Stimulated activated CD4-positive, alpha-beta T cell treated with anti-CD3 and anti-CD28 coated beads, Interleukin-2, amount 100 ng/mL, for 48 hours (primary cell): ENCODE data around the gene CHIC2.
"Not testable (repeated sequence)": the region's sequence is repeated elsewhere in the genome, so short reads cannot be mapped to it uniquely, and the experiment has no call there.

Source experiments
- DNase-seq, 2 donors: peaks; one replicate each; pipeline ENCODE4 v3.0.0-alpha.2; 2020

CHIC2 gene

DNA sequence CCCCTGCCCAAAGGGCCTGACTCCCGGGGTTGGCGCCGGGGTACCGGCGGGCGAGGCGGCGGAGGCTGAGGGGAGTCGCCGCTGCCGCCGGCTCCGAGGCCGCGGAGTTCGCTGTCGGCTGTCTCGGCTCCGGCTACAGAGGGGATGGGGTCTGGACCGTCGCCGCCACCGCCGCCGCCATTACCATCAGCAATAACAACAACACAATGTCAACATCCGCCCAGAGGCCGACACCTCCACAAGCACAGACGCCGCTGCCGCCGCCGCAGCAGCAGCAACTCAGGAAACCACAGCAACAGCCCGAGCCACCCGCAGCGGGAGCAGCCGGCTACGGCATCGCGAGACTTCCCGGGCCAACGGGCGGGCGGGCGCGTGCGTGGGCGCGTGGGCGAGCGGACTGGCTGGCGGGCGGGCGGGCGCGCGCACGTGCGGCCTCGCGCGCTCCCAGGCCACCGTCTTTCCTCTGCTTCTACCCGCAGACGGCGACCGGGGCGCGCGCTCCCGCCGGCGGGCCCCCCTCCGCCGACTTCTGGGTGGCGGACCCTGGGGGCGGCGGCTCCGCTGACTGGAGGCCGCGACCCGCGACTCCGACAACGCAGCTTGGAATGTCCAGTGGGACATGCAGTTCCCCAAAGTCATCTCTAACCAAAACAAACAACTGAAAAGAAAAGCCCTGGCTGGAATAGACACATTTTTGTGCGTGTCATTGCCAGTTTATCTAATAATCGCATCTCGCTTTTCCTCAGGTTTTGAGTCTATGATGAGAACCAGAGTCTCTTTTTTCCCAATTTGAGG lies at the start of gene CHIC2:
Gene CHIC2 (minus strand): TSS at position 289 of the 795 bp plus-strand sequence. CDS start 305 bp downstream, outside the sequence.
- DNase-seq: peak; percentile 90 to 94

DNA sequence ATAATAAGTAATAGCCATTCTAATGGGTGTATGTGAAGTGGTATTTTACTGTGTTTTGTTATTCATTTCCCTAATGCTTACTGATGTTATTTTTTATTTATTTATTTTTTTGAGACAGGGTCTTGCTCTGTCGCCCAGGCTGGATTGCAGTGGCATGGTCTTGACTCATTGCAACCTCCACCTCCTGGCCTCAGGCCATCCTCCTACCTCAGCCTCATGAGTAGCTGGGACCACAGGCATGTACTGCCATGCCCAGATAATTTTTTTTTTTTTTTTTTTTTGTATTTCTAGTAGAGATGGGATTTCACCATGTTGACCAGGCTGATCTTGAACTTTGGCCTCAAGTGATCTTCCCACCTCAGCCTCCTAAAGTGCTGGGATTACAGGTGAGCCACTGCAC lies 48.8 kb upstream of the CHIC2 start:
- not testable (repeated sequence) for DNase-seq

DNA sequence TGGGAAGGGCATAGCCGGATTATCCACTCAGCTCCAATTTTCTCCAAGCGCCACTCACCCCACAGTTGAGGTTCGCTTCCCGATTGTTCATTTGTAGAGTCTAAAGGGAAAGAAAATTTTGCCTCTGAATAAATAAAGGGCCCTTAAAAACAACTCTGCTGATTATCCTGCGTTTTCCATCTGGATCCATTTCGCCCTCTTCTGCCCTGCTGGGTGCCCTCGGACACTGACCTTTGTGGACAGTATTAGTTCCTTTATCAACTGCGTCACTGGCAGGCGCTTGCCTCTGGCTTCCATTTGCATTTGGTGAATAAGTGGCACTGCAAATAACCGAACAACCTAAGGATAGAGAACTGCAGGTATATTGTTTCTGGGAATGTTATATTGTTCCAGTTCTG lies 45.6 kb upstream of the CHIC2 start:
- no peak for DNase-seq

DNA sequence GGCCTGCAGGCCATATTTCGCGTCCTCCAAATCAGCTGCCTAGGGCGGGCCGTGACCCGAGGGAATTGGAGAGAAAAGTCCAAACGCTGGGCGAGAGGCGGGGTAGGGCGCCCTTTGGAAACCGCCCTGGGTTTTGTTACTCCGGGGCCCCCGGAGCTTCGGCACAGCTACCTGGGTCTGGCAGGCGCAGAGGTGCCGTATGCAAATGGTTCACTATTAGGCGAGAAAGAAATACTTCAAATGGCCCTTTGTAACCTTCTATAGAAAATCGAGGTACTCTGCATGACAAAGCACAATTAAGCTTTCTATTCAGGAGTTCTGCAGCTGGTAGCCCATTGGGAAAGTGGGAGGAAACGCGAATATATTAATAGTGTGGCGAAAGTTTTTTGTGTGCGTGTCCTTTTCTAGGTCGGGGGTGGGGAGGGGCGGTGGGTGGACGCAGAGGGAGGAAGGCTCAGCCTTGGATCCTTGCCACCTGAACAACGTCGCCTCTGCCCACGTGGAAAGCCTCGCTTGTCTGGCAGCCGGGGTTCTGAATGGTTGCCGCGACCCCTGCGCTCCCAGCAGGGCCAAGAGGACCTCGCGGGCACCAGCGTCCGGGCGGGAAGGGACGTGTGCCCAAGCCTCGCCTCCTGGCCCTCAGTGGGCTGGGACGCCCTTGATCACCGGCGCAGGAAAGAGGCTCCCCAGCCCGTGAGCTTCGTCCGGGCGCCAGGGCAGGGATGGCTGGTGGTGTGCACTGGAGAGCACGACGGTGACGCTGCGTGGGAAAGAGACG lies 45.0 kb upstream of the CHIC2 start:
- DNase-seq: no peak

DNA sequence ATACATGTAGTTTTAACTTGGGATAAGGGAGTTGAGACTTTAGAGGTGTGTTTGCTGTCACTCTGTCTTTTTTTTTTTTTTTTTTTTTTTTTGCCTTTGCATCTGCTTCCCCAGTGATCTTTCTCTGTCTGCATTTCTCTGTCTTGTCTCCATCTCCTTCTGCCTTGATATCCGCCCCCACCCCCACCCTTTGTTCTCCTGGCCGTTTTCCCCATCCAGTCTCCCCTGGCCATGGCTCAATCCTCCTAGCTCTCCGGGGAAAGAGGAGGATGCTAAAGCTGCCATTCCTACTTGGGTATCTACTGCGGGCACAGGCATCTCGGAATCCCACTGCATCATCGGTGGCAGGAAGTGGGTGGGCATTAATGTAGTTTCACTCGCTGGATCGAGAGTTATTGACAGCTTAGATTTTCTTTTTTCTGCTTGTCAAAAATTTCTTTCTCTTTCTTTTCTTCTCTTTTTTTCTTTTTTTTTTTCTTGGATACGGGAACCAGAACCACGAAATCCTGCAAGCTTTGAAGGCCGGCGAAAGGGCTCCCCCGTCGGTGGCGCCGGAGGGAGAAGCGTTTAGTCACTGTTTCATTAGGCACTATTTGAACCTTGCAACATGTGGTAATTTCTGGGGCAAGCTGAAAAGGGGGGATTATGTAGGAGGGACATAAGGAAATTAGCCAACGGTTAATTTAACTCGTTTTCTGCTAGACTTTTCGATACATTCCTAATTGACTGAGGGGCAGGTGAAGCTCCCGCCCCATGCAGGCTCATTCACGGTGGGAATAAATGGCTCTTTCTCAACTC lies 43.7 kb upstream of the CHIC2 start:
- no peak for DNase-seq

DNA sequence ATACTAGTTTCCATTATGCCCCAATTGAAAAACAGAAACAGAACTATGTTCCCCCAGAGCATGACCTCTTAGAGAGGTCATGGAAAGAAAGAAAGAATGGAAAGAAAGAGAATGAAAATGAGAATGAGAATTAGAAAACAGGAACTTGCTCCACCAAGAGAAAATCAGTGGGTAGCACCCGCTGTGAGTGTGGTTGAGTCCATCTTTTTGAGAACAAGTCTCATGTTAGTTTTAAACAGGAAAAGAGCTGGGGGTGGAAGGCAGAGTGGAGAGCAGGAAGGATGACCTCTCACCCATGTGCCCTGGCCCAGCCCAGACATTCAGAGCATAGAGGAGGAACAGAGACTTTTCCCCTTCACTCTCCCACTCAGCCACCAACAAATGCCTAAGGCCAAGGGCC lies 40.5 kb upstream of the CHIC2 start:
- DNase-seq: no peak

DNA sequence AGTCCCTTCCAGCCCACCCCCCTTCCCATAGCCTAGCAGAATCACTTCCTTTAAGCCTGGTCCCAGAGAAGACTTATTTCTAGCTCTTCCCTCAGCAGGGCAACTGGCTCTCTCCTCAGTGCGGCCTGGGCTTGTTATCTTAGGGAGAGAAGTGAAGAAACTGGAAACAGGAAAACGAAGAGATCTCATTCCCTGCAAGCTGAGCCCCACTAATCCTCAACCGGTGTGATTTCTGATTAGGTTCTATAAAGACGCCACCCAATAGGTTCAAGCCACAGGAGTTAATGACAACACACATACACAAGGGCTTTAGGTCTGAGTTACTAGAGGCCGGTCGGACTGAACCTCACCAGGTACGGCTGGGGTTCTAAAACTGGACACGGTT lies 38.8 kb upstream of the CHIC2 start:
- no peak for DNase-seq

DNA sequence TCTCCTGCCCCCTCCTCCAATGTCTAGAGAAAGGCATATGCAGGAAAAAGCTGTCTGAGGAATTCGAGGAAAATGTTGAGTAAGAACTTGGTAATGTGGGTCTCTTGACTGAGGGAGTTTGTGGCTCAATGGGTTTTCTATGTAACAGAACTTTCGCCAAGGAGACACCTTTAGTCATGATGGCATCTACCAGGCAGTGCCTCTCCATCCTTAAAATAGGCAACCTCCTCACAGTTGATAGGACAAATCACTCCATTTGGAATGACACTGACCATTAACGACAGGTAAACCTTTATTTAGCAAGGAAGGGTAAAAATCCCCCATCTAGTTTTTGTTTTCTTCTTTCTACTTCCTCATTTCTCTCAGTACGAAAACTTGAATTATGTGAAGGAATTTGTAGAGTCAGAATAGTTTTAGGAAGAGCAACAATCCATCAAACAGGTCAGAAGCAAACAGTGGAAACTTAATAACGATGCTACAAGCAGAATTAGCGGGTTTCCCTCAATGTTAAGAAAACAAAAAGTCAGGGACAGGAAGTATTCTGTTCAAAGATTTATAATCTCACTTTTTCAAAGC lies 38.2 kb upstream of the CHIC2 start:
- DNase-seq: no peak

DNA sequence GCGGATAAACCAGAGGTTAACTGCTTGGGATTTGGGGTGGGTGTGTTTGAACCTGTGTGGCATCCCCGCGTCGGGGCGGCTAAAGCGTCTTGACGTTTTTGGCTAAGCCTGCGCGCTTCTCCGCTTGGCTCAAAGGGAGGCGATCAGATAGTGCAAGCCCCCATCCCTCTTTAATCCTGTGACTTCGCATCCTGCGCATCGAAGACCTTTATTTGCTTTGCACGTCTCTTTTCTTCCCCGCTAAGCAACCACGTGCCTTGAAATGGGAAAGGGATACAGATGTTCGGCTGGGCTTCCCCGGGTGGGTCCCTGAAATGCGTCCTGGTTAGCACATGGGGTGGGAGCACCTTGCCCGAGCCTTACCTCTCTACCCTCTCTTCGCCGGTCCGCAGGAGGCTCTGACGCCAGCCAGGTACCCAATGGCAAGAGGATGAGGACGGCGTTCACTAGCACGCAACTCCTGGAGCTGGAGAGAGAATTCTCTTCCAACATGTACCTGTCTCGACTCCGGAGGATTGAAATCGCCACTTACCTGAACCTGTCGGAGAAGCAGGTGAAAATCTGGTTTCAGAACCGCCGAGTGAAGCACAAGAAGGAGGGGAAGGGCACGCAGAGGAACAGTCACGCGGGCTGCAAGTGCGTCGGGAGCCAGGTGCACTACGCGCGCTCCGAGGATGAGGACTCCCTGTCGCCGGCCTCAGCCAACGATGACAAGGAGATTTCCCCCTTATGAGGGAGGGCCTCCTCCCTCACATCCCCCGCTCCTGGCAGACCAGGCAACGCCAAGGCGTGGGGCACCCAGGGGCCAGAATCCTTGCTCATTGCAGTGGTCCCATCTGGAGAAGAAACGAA lies 37.0 kb upstream of the CHIC2 start:
- no peak for DNase-seq

DNA sequence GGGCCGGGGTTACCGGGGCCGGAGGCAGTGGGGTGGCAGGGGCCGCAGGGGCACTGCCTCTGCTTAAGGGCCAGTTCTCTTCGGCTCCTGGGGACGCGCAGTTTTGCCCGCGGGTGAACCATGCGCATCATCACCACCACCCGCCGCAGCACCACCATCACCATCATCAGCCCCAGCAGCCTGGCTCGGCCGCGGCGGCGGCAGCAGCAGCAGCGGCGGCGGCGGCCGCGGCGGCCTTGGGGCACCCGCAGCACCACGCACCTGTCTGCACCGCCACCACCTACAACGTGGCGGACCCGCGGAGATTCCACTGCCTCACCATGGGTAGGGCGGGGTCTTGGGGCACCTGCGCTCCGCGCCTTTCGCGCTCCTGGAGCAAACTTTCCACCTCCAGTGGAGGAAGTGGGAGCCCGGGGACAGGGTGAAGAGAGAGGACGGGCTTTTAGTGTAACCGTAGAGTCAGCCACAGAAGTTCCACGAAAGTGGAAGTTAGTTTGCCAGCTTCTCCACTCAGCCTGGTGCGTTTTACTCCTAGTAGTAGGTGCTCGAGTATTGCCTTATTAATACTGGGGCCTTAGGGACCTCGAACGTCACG lies 36.3 kb upstream of the CHIC2 start:
- DNase-seq: no peak

DNA sequence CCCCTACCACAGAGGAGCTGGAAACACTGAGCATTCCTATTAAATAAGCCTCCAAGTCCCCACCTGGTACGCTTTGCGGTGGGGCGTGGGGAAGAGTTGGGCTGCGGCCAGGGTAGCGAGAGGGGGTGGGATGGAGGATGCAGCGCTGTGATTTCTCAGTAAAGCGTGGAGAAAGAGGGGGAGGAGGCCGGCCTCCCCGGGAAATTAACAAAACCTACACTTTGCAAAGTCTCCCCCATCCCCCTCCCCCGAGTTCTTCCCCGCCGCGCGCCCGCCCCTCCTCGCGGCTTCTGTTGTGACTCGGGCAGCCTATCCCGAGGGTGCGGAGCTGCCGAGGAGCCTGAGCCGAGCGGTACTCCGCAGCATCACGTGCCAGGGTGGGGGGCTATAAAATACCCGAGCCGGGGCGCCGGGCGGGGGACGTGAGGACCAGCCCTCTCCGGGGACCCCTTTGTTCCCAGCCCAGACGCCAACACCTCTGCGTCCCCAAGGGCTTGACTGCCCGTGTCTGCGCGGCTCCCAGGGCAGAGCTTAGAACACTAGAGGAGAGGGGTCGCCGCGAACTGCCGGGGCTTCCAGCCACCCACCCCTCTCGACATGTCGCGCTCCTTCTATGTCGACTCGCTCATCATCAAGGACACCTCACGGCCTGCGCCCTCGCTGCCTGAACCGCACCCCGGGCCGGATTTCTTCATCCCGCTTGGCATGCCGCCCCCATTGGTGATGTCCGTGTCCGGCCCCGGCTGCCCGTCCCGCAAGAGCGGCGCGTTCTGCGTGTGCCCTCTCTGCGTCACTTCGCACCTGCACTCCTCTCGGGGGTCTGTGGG lies 35.6 kb upstream of the CHIC2 start, which contains the start of gene GSX2:
Gene GSX2 (plus strand): TSS at position 416 of the 827 bp plus-strand sequence. CDS start 182 bp downstream, at position 598.
- DNase-seq: no peak

DNA sequence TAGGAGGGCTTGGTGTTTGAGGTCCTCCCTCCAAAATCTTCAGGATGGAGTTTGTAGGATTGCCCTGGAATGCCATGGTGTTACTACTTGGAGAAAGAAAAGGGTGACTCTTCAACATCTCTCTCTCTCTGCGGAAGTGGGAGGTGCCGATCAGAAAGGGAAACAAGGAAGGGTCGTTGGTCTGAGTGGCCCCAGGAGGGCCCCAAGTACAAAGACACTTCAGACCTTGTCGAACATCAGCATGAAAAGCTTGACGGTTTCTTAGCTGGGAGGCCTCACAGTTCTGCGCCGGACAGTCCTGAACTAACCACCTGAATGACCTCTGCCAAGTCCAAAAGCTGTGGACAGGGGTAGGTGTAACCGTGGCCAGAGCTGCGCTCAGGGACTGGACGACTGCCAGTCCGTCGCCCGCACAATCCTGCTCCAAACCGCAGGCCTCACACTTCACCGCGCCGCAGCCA lies 34.9 kb upstream of the CHIC2 start:
- no peak for DNase-seq

DNA sequence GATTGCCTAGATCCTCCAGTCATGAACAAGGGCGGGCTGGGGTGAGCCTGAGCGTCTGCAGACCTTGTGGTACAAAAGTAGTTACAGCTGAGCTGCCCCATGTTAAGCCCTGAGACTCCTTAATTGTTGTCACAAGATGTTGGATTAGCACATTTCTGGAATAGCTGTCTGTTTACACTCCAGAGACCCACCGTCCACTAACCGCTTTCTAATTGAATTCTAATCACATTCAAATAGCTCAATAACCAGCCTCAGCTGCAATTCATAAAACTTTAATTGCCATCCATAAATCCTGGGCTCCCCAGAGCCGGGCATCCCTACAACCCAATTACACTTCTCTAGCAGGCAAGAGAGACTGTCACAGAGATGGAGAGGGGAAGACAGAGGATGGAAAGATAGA lies 34.0 kb upstream of the CHIC2 start:
- DNase-seq: no peak

DNA sequence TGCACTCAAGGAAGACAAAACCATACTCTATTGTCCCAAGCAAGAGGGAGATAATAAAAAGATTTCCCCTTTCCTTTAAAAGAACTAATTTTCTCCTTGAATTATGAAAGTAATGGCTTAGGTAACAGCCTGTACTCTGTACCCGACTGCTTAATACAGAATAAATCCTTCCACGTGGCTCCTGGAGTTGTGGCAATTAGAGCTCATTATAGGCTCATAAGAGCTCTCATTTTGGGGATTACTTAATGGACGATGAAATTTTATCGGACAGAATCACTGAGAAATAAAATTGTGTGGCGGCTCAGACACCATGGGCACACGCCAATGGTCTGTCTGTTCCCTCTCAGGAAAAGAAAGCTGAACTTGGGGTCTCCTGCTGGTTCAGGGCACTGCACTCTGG lies 32.7 kb upstream of the CHIC2 start:
- no peak for DNase-seq

DNA sequence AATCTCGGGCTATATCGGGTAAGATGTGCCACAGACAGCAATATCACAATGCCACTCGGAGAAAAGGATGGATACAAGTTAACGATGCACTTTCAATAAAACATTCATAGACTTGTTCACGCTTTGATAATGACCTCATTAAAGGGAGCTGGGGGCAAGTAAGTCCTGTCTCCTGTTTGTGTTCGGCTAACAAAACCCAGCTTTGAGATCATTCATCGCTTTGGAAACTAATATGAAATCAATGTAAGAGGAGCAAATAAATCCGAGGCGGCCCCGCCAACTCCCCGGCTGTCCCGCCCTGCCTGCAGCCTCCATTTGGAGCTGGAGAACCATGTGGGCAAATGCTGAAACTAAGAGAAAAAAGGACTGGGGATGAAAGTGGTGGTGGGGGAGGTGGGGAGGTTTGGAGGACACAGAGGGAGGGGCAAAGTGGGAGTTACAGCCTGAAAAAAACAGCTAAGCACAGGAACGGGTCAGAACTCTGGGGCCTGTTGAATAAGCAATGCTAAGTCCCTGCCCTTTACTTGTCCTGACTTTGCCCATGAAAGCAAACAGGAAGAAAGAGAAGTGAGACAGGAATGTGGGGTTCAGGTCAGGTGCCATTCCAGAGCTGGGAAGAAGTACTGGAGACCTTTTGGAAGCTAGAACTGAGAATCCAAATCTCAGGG lies 32.0 kb upstream of the CHIC2 start:
- DNase-seq: no peak

DNA sequence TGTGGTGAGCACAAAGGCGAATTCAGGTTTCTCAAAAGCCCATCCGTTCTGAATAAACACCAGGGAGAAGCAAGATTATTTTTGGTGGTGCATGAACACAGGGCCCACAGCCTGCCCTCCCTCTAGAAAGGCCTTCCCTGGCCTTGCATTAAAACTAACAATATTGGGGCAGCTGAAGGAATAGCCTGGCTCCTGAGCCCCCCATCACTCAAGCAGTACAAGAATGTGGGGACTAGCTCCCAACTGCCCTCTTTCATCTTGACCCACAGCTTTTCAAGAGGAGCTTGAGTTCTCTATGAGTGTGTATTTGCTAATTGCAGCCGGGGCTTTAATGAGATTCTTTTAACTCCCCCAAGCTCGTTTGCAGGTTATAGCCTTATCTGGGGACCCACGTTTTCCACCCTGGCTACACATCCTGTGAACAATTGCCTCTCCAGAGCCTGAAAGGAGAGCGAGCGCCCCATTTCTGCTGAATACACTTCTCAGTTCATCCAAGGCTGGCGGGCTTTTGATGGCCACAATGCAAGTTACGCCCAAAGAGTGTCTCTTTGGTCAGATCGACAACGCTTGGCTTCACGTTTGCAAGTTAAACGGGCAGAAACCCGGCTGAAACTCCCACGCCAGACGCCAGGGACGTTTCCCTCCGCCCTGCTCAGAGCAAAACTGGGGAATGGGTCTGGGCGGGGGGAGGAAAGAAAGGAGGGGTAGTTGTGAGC lies 30.9 kb upstream of the CHIC2 start:
- no peak for DNase-seq

DNA sequence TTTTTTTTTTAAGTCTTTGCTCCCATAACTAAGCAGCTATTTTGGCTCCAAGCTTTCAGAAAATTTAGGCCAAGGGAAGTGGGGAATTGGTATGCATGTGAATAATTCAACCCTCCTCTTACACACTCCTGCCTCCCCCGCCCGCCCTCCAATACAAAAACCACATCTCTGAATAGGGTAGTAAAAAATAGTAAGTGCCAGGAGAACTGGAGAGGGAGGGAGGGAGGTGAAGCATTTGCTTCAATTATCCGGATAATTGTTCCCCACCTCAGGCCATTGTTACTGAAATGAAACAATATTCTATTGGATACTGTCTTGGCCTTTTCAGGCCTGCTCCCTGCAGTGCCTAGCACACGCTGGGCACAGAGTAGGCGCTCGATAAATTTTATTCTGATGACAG lies 30.0 kb upstream of the CHIC2 start:
- DNase-seq: no peak

DNA sequence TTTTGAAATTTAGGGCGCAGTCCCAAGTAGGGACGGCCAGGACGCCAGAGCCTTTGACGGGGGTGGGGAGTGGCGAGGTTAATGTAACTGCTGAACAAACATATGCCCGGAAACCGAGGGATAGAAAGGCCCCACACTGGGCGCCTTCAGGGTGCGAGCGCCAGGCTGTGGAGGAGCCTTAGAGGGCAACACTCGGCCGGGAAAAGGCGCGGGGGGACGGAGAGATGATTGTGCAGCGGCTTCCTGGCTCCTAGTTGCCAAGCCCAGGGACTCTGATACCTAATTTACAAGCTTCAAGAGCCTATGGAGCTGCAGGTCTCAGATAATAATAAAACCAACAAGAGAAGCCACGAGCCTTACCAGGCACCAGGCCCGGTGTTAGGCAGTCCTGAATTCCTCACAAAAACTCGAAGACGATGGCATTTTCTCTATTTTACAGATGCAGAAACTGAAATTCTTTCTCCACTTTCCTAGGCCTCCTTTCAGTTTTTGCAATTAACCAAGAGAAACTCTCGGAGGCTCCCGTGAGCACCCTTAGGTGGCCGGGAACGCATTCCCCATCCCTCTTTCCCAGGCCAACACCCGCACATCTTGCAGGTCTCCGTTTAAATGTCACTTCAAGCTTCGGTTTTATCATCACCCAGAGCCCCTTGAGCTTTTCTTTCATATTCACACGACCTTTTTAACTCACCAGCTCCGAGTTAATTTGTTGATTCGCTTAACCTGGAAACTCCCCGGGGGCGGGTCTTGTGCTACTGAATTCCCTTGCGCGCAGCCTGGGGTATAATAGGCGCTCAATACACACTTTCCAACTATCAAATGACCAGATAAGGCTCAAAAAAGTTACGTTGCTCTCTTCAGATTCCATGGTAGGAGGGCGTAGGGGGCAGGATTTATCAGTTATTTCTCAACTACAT lies 29.2 kb upstream of the CHIC2 start:
- DNase-seq: no peak
